Measurements from ENCODE around the gene ENO4. TPM values are rescaled to one million over a fixed set of nuclear protein-coding genes. Genes with fewer than 3 reads are reported as not detected.

Gene ENO4, protein sequence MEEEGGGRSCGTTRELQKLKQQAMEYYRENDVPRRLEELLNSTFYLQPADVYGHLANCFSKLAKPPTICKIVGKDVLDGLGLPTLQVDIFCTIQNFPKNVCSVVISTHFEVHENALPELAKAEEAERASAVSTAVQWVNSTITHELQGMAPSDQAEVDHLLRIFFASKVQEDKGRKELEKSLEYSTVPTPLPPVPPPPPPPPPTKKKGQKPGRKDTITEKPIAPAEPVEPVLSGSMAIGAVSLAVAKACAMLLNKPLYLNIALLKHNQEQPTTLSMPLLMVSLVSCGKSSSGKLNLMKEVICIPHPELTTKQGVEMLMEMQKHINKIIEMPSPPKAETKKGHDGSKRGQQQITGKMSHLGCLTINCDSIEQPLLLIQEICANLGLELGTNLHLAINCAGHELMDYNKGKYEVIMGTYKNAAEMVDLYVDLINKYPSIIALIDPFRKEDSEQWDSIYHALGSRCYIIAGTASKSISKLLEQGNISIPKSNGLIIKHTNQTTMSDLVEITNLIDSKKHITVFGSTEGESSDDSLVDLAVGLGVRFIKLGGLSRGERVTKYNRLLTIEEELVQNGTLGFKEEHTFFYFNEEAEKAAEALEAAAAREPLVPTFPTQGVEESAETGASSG
- under 1 TPM in 3 of 4 donors, not detected in 1; 0.20 to 0.67 (median 0.58) TPM for total RNA-seq

GRCh38 chr10:116849248-116850057 is at the start of gene ENO4:
ENO4 (plus strand) TSS chr10:116849499; CDS start chr10:116849567, 68 bp downstream.
- Histone ChIP-seq H3K27ac (peak within 1 kb of the TSS in 3 of 4 donors; percentile 68 to 76 (median 72)), H3K4me1 (peaks cover 0 to 21% (median 5%) of the 10 kb centered on the region in 3 donors), H3K9me3 (no peaks in the 10 kb centered on the region), H3K27me3 (no peaks in the 10 kb centered on the region), H3K36me3 (no peaks in the 10 kb centered on the region), H3K4me3 (peak within 1 kb of the TSS; percentile 61 to 72)
- WGBS, 2 donors (ENCODE audit: low coverage in 1 of 2) = 0 to 1% methylated on average over 3 to 9 of the region's 55 CpGs
- ATAC-seq = peak; percentile 86
- TF ChIP-seq CTCF (IDR thresholded peaks at IDR 0.05) (no peak), EP300 (IDR thresholded peaks at IDR 0.05) (no peak), POLR2A (IDR thresholded peaks at IDR 0.05) (no peak), POLR2AphosphoS5 (IDR thresholded peaks at IDR 0.05) (no peak)

DNA sequence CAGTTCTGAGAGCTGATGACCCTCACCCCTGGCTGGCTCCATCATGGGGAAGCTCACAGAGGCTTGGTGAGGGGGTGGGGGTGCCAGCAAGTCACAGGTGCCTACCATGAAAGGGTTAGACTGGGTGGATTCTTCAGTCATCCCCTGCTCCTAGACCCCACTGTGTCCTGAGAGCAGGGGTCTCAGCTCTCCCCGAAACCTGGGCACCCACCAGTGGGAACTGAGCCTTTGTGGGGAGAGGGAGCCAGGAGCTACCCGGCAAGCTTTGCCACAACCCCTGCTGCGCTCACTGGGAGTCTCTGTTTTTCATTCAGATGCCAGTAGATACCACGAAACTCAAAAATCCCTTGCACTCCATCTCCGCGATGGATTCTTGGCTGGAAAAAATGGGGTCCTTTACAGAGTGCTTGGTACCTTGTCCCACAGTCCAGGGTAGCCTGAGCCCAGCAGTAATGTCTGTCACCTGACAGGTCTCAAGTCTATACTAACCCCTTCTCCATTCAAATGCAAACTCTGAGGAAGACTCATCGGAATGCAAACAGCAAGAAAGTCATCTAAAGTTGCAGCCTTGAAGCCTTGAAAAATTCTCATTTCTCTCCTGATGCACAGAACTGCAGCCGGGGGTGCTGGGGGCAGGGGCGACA is 48.9 kb upstream of the ENO4 start:
- Histone ChIP-seq H3K9me3 (no peaks in the 10 kb centered on the region), H3K4me1 (no peaks in the 10 kb centered on the region), H3K27ac (no peak overlapping the region), H3K27me3 (peaks cover 57% of the 10 kb centered on the region), H3K4me3 (no peak overlapping the region), H3K36me3 (no peaks in the 10 kb centered on the region)
- TF ChIP-seq POLR2AphosphoS5 (IDR thresholded peaks at IDR 0.05) (no peak), POLR2A (IDR thresholded peaks at IDR 0.05) (no peak), EP300 (IDR thresholded peaks at IDR 0.05) (no peak), CTCF (IDR thresholded peaks at IDR 0.05) (no peak)
- no peak for ATAC-seq
- WGBS, 2 donors (ENCODE audit: low coverage in 1 of 2) = 68 to 83% methylated on average over 1 to 8 of the region's 9 CpGs

GRCh38 chr10:116801658-116802057 is 47.6 kb upstream of the ENO4 start:
- TF ChIP-seq POLR2A (IDR thresholded peaks at IDR 0.05) (no peak), CTCF (IDR thresholded peaks at IDR 0.05) (no peak), POLR2AphosphoS5 (IDR thresholded peaks at IDR 0.05) (no peak), EP300 (IDR thresholded peaks at IDR 0.05) (no peak)
- H3K4me1 ChIP-seq = no peaks in the 10 kb centered on the region
- no peak overlapping the region for H3K27ac ChIP-seq
- H3K27me3 ChIP-seq = peaks cover 51% of the 10 kb centered on the region
- H3K9me3 ChIP-seq = no peaks in the 10 kb centered on the region
- no peaks in the 10 kb centered on the region for H3K36me3 ChIP-seq
- no peak for ATAC-seq
- H3K4me3 ChIP-seq = no peak overlapping the region
- WGBS, 2 donors (ENCODE audit: low coverage in 1 of 2) = 73 to 81% methylated on average over 3 to 4 of the region's 4 CpGs

- Histone ChIP-seq H3K4me3 (no peak overlapping the region), H3K36me3 (no peaks in the 10 kb centered on the region), H3K27ac (no peak overlapping the region), H3K4me1 (no peaks in the 10 kb centered on the region), H3K27me3 (peaks cover 45% of the 10 kb centered on the region), H3K9me3 (no peaks in the 10 kb centered on the region)
- 87 to 89% methylated on average over 3 to 4 of the region's 6 CpGs for WGBS, 2 donors (ENCODE audit: low coverage in 1 of 2)
- no peak for ATAC-seq
- TF ChIP-seq EP300 (IDR thresholded peaks at IDR 0.05) (no peak), POLR2AphosphoS5 (IDR thresholded peaks at IDR 0.05) (no peak), CTCF (IDR thresholded peaks at IDR 0.05) (no peak), POLR2A (IDR thresholded peaks at IDR 0.05) (no peak)
Observed at GRCh38 chr10:116802474-116802873, 46.8 kb upstream of the ENO4 start.

Measured in gastroesophageal sphincter (tissue), 4 donors.